ENCODE data around the gene KCNN2.
A peak's percentile ranks its signal among the peaks of the same experiment; 100 is the strongest.

KCNN2 gene

DNA sequence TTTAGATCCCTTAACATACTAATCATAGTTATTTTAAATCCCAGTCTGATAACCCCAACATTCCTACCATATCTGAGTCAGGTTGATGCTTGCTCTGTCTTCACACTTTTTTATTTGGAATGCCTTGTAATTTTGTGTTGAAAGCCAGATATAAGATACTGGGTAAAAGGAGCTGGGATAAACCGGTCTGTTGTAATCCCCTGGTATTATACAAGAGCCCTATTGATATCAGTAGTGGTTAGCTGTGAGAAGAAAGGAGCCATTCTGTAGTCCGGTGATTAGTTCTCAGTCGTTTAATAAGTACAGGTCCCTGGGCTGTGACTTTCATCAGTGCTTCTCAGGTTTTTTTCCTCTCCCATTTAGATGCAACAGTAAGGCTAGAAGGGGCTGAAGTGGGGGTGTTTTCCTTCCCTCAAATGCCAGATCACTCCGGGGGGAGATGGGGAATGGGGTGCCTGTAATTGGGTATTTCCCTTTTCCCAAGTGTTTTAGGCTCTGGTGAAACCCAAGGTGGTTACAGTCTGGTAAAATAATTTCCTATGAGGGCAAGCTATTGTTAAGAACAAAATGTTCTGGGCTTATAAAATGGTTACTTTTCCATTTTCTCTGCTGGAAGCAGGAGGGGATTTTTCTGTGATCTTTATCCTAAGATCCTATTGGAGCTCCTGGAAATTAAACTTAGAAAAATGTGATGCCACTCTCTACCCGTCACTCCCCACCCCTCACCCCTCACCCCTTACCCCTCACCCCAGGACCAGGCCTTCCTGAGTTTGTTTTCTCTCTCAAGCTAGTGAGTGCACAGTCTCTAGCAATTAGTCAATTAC is 72.7 kb downstream of the KCNN2 start:
- no peak overlapping the region for H3K27ac Mint-ChIP-seq
- ATAC-seq, result no peak
- peaks cover 5% of the 10 kb centered on the region for H3K9me3 Mint-ChIP-seq
- H3K4me3 Mint-ChIP-seq, result no peak overlapping the region
- no peak for DNase-seq (ENCODE audit: low spot score in 2 of 2)
- no peaks in the 10 kb centered on the region for H3K36me3 Mint-ChIP-seq
- H3K4me1 Mint-ChIP-seq, result no peaks in the 10 kb centered on the region

DNA sequence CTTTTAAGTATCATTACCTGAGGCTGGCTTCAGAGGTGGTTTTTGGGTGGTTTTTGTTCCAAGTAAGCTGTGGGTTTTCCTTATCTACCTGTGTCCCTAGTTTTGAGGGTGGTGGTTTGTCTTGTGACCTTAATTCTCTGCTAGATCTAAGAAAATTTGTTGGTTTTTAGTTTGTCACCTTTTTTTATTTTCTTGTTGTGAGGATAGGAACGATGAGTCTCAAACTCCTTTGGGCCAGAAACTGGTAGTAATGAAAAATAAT is 73.3 kb downstream of the KCNN2 start:
- Mint-ChIP-seq H3K4me3 (no peak overlapping the region), H3K36me3 (no peaks in the 10 kb centered on the region), H3K27ac (no peak overlapping the region), H3K4me1 (no peaks in the 10 kb centered on the region), H3K9me3 (peaks cover 5% of the 10 kb centered on the region)
- ATAC-seq, result no peak
- no peak for DNase-seq (ENCODE audit: low spot score in 2 of 2)

DNA sequence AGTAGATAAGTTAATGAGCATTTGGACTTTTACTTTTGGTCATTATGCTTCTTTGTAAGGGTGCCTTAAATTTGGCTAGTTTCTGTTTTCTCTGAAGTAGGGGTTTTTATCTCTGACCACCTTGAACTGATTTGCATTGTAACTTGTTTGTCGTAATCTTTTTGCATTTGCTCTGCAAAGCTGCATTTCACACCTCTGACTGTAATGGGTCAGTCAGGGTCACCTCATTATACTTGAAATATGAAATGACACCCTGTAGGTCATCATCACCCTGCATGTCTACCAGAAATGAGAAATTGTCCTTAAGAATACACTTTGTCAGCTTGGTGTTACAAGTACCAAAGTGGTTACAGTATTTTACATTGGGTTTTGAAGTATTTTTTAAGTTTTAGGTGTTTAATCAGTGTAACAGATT is 74.0 kb downstream of the KCNN2 start:
- H3K9me3 Mint-ChIP-seq, result peaks cover 5% of the 10 kb centered on the region
- no peaks in the 10 kb centered on the region for H3K4me1 Mint-ChIP-seq
- H3K27ac Mint-ChIP-seq, result no peak overlapping the region
- no peak for ATAC-seq
- DNase-seq (ENCODE audit: low spot score in 2 of 2), result no peak
- H3K4me3 Mint-ChIP-seq, result no peak overlapping the region
- no peaks in the 10 kb centered on the region for H3K36me3 Mint-ChIP-seq

DNA sequence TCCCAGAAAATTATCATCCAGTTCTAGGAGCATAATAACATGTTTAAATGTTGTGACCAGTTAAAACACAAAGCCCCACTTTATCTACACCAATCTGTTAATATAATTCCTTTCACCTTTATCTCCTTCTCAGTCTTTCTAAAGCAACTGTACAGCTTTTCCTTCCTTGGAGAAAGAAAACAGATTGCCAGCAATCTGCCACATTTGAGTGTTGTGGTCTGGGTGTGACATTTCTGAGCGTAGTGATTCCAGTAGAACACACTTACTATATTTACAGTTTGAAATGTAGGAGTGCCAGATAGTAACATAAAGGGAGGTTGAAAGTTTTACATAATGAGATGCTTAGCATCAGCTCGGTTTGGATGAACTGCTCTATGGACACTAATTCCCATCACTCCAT is 76.1 kb downstream of the KCNN2 start:
- DNase-seq (ENCODE audit: low spot score in 2 of 2) (no peak), ATAC-seq (no peak)
- Mint-ChIP-seq H3K4me3 (no peak overlapping the region), H3K27ac (no peak overlapping the region), H3K4me1 (no peaks in the 10 kb centered on the region), H3K9me3 (peaks cover 8% of the 10 kb centered on the region), H3K36me3 (no peaks in the 10 kb centered on the region)

DNA sequence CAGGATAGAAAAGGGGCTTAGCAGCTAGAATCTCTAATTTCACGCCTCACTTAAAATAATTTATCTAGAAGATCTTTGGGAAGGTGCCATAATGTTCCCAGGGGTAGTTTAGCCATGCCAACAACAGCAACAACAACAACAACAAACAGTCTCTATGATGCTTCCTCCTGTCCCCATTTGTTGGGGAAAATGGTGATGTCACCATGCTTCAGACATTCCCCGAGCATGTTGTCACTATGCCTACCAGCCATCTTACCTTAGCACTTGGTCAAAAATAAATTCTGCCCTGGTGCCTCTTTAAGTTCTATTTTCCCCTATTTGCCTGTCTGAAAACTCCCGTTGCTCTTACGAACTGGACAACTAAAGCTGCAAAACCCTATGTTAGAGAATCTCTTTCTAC is 76.6 kb downstream of the KCNN2 start:
- H3K27ac Mint-ChIP-seq, result no peak overlapping the region
- DNase-seq (ENCODE audit: low spot score in 2 of 2) (no peak), ATAC-seq (no peak)
- no peaks in the 10 kb centered on the region for H3K36me3 Mint-ChIP-seq
- H3K4me1 Mint-ChIP-seq, result no peaks in the 10 kb centered on the region
- H3K4me3 Mint-ChIP-seq, result no peak overlapping the region
- H3K9me3 Mint-ChIP-seq, result peaks cover 8% of the 10 kb centered on the region

DNA sequence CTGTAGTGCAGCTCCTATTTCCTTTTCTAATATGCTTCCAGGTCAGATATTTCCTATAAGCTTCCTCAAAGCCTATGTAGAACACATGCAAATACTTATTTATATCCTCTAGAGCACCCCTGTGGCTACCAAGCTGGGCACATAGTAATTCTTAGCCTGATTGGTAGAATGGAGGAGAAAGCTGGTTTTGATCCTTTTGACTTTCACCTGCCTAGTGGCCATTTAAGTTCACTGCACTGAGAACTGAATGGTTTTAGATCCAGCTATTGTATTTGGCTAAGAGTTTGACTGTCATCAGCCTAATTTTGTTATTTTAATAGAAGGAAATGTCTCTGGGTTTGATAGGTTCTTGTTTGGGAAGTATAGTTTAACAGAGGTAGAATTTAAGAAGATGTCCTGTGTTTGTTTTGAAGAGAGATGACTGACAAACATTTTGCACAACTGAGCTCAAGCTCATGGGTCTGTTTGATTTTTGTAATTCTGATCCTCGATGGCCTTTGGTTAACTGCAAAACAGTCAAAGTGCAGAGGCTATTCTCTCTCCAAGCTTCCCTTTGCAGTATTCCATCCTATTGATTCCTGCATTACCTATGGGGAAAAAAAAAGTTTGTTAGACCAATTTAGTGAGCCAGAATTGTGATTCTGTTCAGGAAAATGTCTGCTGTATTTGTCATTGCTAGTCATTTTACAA is 85.4 kb downstream of the KCNN2 start:
- Mint-ChIP-seq H3K4me3 (no peak overlapping the region), H3K27ac (no peak overlapping the region), H3K9me3 (peaks cover 3% of the 10 kb centered on the region), H3K36me3 (no peaks in the 10 kb centered on the region), H3K4me1 (no peaks in the 10 kb centered on the region)
- DNase-seq (ENCODE audit: low spot score in 2 of 2) (no peak), ATAC-seq (no peak)

DNA sequence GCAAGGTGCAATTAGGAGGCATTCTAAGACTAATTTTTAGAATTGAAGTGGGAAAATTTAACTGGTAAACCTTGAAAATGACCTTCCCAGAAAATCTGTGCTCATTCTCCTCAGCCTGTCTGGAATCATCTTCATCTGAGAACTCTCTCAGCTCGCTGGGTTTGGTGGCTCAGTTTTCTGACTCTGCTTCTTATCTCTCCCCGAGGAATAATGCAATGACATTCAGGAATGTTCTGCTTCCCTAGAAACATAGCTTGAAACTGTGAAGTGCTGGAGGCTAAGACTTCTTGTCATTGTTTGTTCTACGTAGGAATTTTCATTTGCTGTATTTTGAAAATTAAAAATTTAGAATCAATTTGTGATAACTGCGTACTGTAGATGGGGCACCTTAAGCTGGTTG is 86.6 kb downstream of the KCNN2 start:
- Mint-ChIP-seq H3K36me3 (no peaks in the 10 kb centered on the region), H3K4me3 (no peak overlapping the region), H3K9me3 (no peaks in the 10 kb centered on the region), H3K27ac (no peak overlapping the region), H3K4me1 (no peaks in the 10 kb centered on the region)
- ATAC-seq, result no peak
- no peak for DNase-seq (ENCODE audit: low spot score in 2 of 2)

DNA sequence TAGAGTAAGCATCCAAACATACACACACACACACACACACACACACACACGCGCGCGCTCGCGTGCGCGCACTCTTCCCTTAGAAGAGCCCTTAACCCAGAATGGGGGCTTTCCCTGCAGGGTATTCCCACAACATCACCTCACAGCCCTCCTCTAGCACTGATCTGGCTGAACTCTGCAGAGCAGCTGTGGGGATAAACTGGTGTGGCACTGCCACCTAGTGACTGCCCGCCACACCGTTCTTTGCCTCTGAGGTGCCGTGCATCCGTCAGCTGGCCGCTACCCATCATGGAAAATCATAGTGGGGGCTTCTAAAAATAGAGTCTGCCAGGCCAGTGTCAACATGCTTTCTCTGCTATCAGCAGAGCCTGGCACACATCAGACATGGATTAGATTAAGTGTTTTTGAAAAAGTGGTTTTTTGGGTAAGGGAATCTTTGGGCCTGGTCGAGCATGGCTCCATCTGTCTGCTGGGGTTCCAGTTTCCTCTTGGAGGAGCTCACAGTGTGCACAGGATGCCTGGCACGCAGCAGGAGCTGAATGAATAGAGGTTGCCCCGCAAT is 88.1 kb downstream of the KCNN2 start:
- Mint-ChIP-seq H3K4me3 (no peak overlapping the region), H3K27ac (no peak overlapping the region), H3K9me3 (no peaks in the 10 kb centered on the region), H3K4me1 (no peaks in the 10 kb centered on the region), H3K36me3 (no peaks in the 10 kb centered on the region)
- ATAC-seq (peak; percentile 84), DNase-seq (ENCODE audit: low spot score in 2 of 2) (peak in 1 of 2 donors; percentile 55)

DNA sequence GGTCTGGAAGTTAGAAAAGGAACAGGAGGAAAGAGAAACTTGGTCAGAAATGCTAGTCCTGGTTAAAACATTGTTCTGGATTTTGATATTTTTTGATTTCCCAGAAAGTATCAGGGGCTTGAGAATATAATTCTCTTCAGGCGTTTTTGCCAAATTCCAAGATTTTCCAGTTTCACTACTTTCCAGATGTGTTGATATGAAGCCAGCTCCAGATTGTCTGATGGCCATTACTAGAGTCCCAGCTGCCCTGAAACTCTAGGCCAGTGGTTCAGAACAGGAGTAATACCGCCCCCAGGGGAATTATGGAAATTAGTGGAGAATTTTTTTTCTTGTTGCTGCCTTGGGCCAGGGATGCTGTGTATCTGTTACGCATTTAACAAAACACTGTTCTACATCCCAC is 88.6 kb downstream of the KCNN2 start:
- no peak for ATAC-seq
- Mint-ChIP-seq H3K27ac (no peak overlapping the region), H3K4me3 (no peak overlapping the region), H3K36me3 (no peaks in the 10 kb centered on the region), H3K9me3 (no peaks in the 10 kb centered on the region), H3K4me1 (no peaks in the 10 kb centered on the region)
- DNase-seq (ENCODE audit: low spot score in 2 of 2), result no peak

DNA sequence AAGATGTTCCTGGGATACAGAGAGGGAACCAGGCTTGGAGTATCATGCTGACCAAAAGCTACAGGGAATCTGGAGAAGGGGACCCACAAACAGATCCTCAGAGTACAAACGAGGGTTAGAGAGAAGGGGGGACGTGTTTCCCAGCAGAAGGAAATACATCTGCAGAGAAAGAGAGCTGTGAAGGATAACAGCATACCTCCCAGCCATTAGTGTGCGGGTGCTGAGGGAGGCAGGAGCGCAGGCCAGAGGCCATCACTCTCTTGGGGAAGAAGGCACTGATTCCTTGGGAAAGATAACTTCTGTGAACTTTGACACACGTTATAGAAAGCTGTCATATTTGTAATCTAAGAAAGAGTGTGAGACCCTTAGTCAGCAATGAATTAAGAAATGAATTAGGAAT is 96.9 kb downstream of the KCNN2 start:
- Mint-ChIP-seq H3K36me3 (no peaks in the 10 kb centered on the region), H3K4me1 (no peaks in the 10 kb centered on the region), H3K9me3 (no peaks in the 10 kb centered on the region), H3K4me3 (no peak overlapping the region), H3K27ac (no peak overlapping the region)
- no peak for DNase-seq (ENCODE audit: low spot score in 2 of 2)
- no peak for ATAC-seq

DNA sequence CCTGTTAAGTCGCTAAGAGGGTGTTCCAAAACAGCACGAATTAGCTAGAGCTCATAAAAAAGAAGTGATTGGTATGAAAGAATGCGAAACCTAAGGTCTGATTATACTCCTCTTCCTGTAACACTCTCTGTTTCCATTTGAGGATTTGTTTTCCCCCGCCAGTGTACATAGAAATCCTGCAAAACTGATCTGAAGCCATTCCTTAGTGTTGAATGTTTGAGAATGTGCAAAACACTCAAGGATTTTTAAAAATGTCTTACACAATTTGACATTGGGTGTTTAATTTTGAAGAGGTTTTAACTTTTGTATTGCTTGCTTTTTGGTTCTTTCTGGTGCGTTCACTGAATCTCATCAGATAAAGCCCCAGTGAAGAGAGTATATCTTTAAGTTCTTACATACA is 105.3 kb downstream of the KCNN2 start:
- no peaks in the 10 kb centered on the region for H3K4me1 Mint-ChIP-seq
- no peaks in the 10 kb centered on the region for H3K9me3 Mint-ChIP-seq
- H3K27ac Mint-ChIP-seq, result no peak overlapping the region
- H3K4me3 Mint-ChIP-seq, result no peak overlapping the region
- DNase-seq (ENCODE audit: low spot score in 2 of 2) (no peak), ATAC-seq (no peak)
- no peaks in the 10 kb centered on the region for H3K36me3 Mint-ChIP-seq

DNA sequence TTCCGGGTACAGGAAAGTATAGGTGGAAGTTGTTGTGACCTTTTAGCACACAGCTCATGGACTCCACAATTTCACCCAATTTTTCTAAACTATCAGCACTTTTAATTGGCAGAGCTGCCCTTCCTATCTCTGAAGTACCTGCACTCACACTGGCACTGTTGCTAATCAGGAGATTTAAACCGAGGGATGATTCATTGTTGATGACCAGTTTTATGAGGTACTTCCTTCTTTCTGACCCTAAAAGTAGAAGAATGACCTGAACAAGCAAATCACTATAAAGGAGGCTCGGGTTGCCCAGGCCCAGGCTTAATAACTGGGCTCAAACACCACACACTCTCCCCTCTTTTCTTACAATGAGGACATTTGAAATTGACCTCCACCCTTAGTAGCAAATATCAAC is 105.9 kb downstream of the KCNN2 start:
- no peak for ATAC-seq
- H3K36me3 Mint-ChIP-seq, result no peaks in the 10 kb centered on the region

DNA sequence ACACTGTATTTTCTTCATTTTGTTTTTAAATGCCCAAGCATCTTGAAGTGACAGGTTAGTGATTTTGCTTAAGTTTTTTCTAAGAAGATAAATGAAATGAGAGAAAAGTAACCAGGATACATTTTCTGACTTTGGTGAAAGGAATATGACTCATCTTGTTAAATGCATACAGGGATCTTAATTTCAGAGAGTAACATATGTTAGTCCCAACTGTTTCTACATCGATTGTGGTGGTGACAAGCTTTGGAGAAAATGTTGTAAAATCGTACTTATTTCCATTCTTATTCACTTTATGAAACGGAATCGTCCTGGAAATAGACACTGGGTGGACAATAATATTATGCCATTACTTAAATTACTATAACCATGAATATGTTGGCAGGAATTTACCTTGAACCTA is 107.5 kb downstream of the KCNN2 start:
- H3K36me3 Mint-ChIP-seq, result no peaks in the 10 kb centered on the region
- ATAC-seq (no peak), DNase-seq (ENCODE audit: low spot score in 2 of 2) (no peak)
- H3K27ac Mint-ChIP-seq, result no peak overlapping the region
- H3K9me3 Mint-ChIP-seq, result no peaks in the 10 kb centered on the region
- no peak overlapping the region for H3K4me3 Mint-ChIP-seq
- no peaks in the 10 kb centered on the region for H3K4me1 Mint-ChIP-seq

More for the DNA sequence above, 105.9 kb downstream of the KCNN2 start:
- DNase-seq (ENCODE audit: low spot score in 2 of 2), result no peak
- no peak overlapping the region for H3K27ac Mint-ChIP-seq
- H3K4me1 Mint-ChIP-seq, result no peaks in the 10 kb centered on the region
- H3K9me3 Mint-ChIP-seq, result no peaks in the 10 kb centered on the region
- no peak overlapping the region for H3K4me3 Mint-ChIP-seq

DNA sequence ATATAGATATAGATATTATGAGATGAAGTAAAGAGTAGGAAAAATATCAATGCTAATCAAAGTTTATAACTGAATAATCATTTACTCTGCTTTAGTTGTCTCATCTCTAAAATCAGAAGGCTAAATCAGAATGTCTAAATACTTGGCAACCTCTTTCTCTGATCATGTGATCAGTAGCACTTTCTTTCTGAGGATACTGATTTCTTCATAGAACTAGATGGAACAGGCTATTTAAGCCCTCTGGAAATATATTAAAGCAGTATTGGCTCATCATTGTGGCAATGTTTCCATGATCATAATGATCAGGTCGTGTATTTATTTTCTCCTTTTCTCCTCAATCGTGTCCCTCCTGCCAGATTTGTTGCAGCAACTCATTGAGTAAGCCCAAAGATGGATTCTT is 109.7 kb downstream of the KCNN2 start:
- DNase-seq (ENCODE audit: low spot score in 2 of 2) (no peak), ATAC-seq (no peak)
- H3K4me3 Mint-ChIP-seq, result no peak overlapping the region
- no peaks in the 10 kb centered on the region for H3K4me1 Mint-ChIP-seq
- H3K27ac Mint-ChIP-seq, result no peak overlapping the region
- no peaks in the 10 kb centered on the region for H3K9me3 Mint-ChIP-seq
- H3K36me3 Mint-ChIP-seq, result no peaks in the 10 kb centered on the region

DNA sequence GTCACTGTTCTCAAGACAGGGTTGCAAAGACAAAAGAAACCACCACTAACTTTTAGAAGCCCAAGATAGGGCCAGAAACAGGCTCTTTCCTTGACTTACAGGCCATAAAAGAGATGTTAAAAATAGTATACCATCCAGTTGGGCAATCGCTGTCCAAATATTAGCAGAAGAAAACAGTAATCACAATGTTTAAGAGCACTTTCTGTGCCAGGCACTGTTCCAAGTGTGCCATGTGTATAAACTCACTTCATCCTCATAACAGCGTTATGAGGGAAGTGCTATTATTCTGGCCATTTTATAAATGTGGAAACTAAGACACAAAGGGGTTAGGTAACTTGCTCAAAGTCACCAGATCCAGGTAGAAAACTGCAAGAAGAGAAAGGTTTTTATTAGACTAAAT is 111.7 kb downstream of the KCNN2 start:
- H3K36me3 Mint-ChIP-seq, result no peaks in the 10 kb centered on the region
- no peak overlapping the region for H3K4me3 Mint-ChIP-seq
- H3K4me1 Mint-ChIP-seq, result no peaks in the 10 kb centered on the region
- peaks cover 4% of the 10 kb centered on the region for H3K9me3 Mint-ChIP-seq
- ATAC-seq (no peak), DNase-seq (ENCODE audit: low spot score in 2 of 2) (no peak)
- no peak overlapping the region for H3K27ac Mint-ChIP-seq

DNA sequence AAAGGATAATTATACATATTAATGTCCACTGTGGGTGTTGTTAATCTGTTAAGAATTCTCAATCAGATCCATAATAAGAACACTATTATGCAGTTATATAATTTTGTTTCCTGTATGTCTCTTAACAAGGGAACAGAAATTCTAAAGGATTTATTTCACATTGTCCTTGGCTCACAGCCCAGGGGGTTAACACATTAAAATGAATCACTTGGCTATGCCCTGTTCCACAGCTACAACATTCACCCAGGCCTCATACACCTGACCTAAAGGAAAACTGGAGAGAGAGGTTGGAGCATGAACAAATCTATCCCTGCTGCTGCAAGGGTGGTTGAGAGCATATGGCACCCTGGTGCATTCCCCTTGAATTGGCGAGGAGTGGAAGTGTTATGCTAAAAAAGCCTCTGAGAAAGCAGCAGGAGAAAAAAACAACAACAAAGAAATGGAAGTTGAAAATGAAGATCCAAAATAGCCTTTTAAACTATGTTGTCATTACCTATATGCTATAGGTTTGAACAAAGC is 116.0 kb downstream of the KCNN2 start:
- no peak overlapping the region for H3K27ac Mint-ChIP-seq
- DNase-seq (ENCODE audit: low spot score in 2 of 2), result no peak
- no peak overlapping the region for H3K4me3 Mint-ChIP-seq
- peaks cover 16% of the 10 kb centered on the region for H3K9me3 Mint-ChIP-seq
- H3K36me3 Mint-ChIP-seq, result no peaks in the 10 kb centered on the region
- H3K4me1 Mint-ChIP-seq, result no peaks in the 10 kb centered on the region
- no peak for ATAC-seq
